Astrocyte of the cerebellum (primary cell): ENCODE results near the gene NGDN.

Experiments used
- DNase-seq: peaks from one replicate; pipeline ENCODE4 v3.0.0-alpha.2; 2011; ENCODE audit warnings: low read depth
- H3K4me3 ChIP-seq: 2 replicates; pipeline ENCODE4 v1.5.1; 2011; ENCODE audit warnings: mild to moderate bottlenecking, low read depth, low read length, moderate library complexity
- in situ Hi-C: cut with HindIII; loops from 2 replicates; pipeline ENCODE4 v1.10.0; 2017; ENCODE audit warnings: low sequenced_read_pairs
- TF ChIP-seq, protein P1 (sequence below): IDR thresholded peaks from 2 replicates; pipeline ENCODE4 v1.5.1; 2012; ENCODE audit warnings: low read length, low read depth, moderate library complexity, mild to moderate bottlenecking; ENCODE audit errors: missing control alignments

The NGDN gene

DNA sequence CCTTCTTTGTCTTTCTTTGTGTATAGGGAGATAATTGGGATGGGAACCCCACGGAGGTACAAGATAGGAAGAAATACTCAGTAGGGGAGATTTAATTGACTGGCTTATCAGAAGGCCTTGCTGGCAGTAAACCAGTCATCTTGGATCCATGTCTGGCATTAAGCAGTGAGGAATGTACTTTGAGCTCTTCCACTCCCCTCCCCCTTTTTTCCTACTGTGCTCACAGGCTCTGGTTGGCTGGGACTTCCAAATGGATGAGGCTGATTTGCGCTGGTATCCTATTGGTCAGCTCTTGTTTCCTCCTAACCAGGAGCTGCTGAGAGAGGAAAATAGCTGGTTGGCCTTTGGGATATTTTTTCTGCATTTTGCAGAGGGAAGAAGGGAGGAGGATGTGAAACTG is 24.7 kb downstream of the NGDN start:
- no peak for DNase-seq
- TF ChIP-seq, protein P1, sequence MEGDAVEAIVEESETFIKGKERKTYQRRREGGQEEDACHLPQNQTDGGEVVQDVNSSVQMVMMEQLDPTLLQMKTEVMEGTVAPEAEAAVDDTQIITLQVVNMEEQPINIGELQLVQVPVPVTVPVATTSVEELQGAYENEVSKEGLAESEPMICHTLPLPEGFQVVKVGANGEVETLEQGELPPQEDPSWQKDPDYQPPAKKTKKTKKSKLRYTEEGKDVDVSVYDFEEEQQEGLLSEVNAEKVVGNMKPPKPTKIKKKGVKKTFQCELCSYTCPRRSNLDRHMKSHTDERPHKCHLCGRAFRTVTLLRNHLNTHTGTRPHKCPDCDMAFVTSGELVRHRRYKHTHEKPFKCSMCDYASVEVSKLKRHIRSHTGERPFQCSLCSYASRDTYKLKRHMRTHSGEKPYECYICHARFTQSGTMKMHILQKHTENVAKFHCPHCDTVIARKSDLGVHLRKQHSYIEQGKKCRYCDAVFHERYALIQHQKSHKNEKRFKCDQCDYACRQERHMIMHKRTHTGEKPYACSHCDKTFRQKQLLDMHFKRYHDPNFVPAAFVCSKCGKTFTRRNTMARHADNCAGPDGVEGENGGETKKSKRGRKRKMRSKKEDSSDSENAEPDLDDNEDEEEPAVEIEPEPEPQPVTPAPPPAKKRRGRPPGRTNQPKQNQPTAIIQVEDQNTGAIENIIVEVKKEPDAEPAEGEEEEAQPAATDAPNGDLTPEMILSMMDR, result no peak
- H3K4me3 ChIP-seq, result no peak overlapping the region
- in situ Hi-C loops, result no loop called here

- in situ Hi-C loops, result no loop called here
- no peak for DNase-seq
- TF ChIP-seq, protein P1, result no peak
- H3K4me3 ChIP-seq, result peak overlapping the region; percentile 31
Measured at GRCh38 chr14:23512156-23512555, 42.7 kb downstream of the NGDN start.

DNA sequence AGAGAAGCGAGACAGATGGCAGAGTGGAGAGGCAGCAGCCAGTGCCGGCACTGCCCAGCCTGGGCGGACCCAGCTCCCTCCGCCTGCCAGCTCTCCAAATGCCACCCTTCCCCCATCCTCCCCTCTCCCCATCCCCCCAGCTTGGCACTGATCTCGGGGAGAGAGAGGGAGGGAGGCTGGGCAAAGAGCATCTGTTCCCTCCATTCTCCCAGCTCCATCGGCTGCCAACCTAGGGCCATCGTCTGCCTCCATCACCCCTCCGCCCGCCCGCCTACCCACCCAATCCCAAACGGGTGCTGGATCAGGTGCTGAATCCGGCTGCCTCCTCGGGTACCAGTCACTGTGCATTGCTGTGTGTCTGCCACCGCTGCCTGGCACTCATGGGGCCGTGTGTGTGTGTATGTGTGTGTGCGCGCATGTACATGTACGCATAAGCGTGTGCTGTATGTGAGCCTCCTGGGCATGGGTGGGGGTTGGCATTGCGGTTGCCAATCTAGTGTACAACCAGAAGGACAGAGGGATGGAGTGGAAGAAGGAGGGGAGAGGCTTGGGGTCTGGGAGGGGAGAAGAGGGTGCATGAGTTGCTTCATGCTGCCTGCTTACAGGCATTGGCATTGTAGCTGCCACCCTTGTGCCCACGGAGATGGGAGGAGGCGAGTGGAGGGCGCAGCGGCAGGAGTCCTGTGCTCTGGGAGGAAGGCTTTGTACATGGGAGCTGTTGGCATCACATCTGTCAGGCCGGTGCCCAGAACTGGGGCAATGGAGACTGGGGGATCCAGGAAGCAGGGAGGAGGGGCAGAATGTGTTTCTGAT is 43.7 kb downstream of the NGDN start:
- DNase-seq, result no peak
- H3K4me3 ChIP-seq, result no peak overlapping the region
- in situ Hi-C loops, result no loop called here
- TF ChIP-seq, protein P1, result no peak

GRCh38 chr14:23513818-23514643 is 44.5 kb downstream of the NGDN start:
- TF ChIP-seq, protein P1, result no peak
- DNase-seq, result no peak
- in situ Hi-C loops, result no loop called here
- no peak overlapping the region for H3K4me3 ChIP-seq

DNA sequence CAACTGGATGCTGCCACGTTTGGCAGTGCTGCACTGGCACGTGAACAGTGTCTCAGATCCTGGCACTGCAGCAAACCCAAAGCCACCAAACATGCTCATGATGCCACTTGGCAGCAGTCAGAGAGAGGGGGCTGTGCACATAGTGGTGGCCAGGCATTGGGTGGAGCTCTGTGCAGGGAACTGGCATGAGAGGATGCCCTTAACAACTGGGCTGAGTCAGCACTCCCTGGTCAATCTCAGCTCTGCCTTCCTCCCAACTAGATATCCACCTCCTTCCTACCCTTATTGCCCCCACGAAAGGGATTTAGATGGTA is 45.1 kb downstream of the NGDN start:
- TF ChIP-seq, protein P1, result no peak
- no peak for DNase-seq
- in situ Hi-C loops, result no loop called here
- H3K4me3 ChIP-seq, result no peak overlapping the region

DNA sequence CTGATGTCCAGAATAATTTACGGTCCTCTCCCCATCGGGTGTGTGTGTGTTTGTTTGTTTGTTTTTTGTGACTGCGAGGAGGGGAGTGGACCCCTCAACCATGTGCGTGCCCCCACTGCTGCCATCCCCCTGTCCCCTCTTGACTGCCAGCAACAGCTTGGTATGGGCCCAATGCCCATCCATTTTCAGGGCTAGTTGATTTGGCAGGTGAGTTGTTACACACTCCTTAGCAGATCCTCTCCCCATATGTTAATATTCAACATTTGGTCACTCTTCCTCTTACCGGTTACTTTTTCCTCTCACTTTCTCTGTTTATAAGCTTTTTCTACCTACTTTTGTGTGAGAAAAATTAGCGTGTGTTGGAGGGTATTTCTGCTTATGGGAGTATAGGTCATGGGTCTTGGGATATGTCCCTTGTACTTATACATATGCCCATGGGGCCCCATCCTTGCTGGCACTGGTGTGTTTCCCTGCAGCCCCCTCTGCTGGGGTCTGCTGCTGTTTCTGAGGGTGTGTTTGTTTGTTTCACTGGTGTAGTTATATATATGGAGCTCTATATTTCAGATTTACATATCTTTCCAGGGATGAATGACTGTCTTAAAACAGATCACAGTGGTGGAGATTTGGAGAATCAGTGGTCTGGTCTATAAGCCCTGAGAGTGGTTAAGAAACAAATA is 48.3 kb downstream of the NGDN start:
- H3K4me3 ChIP-seq, result no peak overlapping the region
- DNase-seq, result no peak
- TF ChIP-seq, protein P1, result no peak
- in situ Hi-C loops, result no loop called here
